HFF-Myc (cell line): ENCODE results near the gene LRRK1.

ENCODE experiments used
- DNase-seq: peaks from one replicate; pipeline ENCODE4 v3.0.0-alpha.2; 2011; ENCODE audit warnings: low read depth; ENCODE audit errors: extremely low read depth
- H3K4me3 ChIP-seq: replicated peaks from 2 replicates; pipeline ENCODE4 v1.5.1; 2011; ENCODE audit warnings: low read depth, mild to moderate bottlenecking, control low read depth, low read length
- CTCF ChIP-seq: IDR thresholded peaks from 2 replicates; pipeline ENCODE4 v1.5.1; 2012; ENCODE audit warnings: mild to moderate bottlenecking, low read depth, low read length, control low read depth; ENCODE audit errors: missing control alignments

Gene LRRK1

GRCh38 chr15:100918690-100919480 lies at the start of gene LRRK1:
Gene LRRK1 (plus strand): TSS chr15:100919357. CDS start chr15:100924633, 5,276 bp downstream.
- H3K4me3 ChIP-seq: peak within 1 kb of the TSS; percentile 68
- no peak for TF ChIP-seq CTCF
- DNase-seq: peak; percentile 20

- peak; percentile 78 for DNase-seq
- TF ChIP-seq CTCF: peak; percentile 90
- no peak overlapping the region for H3K4me3 ChIP-seq
Observed at GRCh38 chr15:100873029-100873677, 46.0 kb upstream of the LRRK1 start.

- TF ChIP-seq CTCF: no peak
- no peak overlapping the region for H3K4me3 ChIP-seq
- no peak for DNase-seq
Observed at GRCh38 chr15:100875495-100875894, 43.7 kb upstream of the LRRK1 start.

GRCh38 chr15:100875976-100876375 lies 43.2 kb upstream of the LRRK1 start:
- no peak overlapping the region for H3K4me3 ChIP-seq
- TF ChIP-seq CTCF: no peak

GRCh38 chr15:100877551-100877950 lies 41.6 kb upstream of the LRRK1 start:
- TF ChIP-seq CTCF: no peak
- no peak overlapping the region for H3K4me3 ChIP-seq
- DNase-seq: no peak

More at GRCh38 chr15:100875976-100876375, 43.2 kb upstream of the LRRK1 start:
- no peak for DNase-seq

- no peak overlapping the region for H3K4me3 ChIP-seq
- DNase-seq: no peak
- no peak for TF ChIP-seq CTCF
Observed at GRCh38 chr15:100878130-100878529, 41.0 kb upstream of the LRRK1 start.

GRCh38 chr15:100878648-100879047 lies 40.5 kb upstream of the LRRK1 start:
- TF ChIP-seq CTCF: no peak
- DNase-seq: no peak
- H3K4me3 ChIP-seq: peak overlapping the region; percentile 45; the same call in 1 of the 2 replicates
